Stomach (tissue), 4 donors: Measurements from ENCODE around the gene RAB20.

Experiments used
- CTCF ChIP-seq, 7 experiments: fragments of 450-650 bp in 4 of 7; fragments of 200-600 bp in 3 of 7; sonication (generic) in 3 of 7; IDR thresholded peaks; one replicate each; pipeline ENCODE4 v1.5.1; 2016 to 2019; ENCODE audit warnings: antibody characterized with exemption in 7 of 7, control low read depth in 2 of 7, mild to moderate bottlenecking in 1 of 7
- EP300 ChIP-seq: sonication (generic); formaldehyde crosslinking; IDR thresholded peaks from one replicate; pipeline ENCODE4 v1.6.1; 2017; ENCODE audit warnings: antibody characterized with exemption
- POLR2A ChIP-seq, 4 donors: fragments of 450-650 bp; IDR thresholded peaks; one replicate each; pipeline ENCODE4 v1.6.1; 2016; ENCODE audit warnings: antibody characterized with exemption in 4 of 4, control low read depth in 2 of 4, mild to moderate bottlenecking in 1 of 4, moderate library complexity in 1 of 4
- POLR2AphosphoS5 ChIP-seq, 3 donors: sonication (generic); formaldehyde crosslinking; IDR thresholded peaks; one replicate each; pipeline ENCODE4 v1.6.1; 2016; ENCODE audit warnings: antibody characterized with exemption in 3 of 3

- TF ChIP-seq CTCF (IDR thresholded peaks at IDR 0.05): no peak
- no peak for TF ChIP-seq EP300
- TF ChIP-seq POLR2A (IDR thresholded peaks at IDR 0.05): no peak
- peak in 2 of 3 donors; percentile 58 to 91 for TF ChIP-seq POLR2AphosphoS5 (IDR thresholded peaks at IDR 0.05)
Measured at GRCh38 chr13:110546926-110547325, 14.6 kb downstream of the RAB20 start.
